HepG2 (cell line): ENCODE measurements around the gene DOCK1. TPM values are rescaled to one million over a fixed set of nuclear protein-coding genes. Genes with fewer than 3 reads are reported as not detected.

Experiments used
- FLYWCH1 ChIP-seq: sonication (generic); formaldehyde crosslinking; IDR thresholded peaks from 2 replicates; pipeline ENCODE4 v1.8.1; 2023; ENCODE audit warnings: mild to moderate bottlenecking, missing genetic modification reagents
- GZF1 ChIP-seq: sonication (generic); formaldehyde crosslinking; IDR thresholded peaks from 2 replicates; pipeline ENCODE4 v1.5.1; 2020; ENCODE audit warnings: mild to moderate bottlenecking, missing genetic modification reagents
- MEIS1 ChIP-seq: sonication (generic); formaldehyde crosslinking; IDR thresholded peaks from 2 replicates; pipeline ENCODE4 v1.9.0; 2021; ENCODE audit warnings: mild to moderate bottlenecking, missing genetic modification reagents, moderate library complexity, borderline replicate concordance
- SP140L ChIP-seq: sonication (generic); formaldehyde crosslinking; IDR thresholded peaks from 2 replicates; pipeline ENCODE4 v1.4.0; 2020; ENCODE audit warnings: missing genetic modification reagents, borderline replicate concordance
- ZNF282 ChIP-seq: fragments of 450-650 bp; IDR thresholded peaks from 2 replicates; pipeline ENCODE4 v1.6.1; 2018; ENCODE audit not compliant: partially characterized antibody
- ZNF503 ChIP-seq: sonication (generic); formaldehyde crosslinking; IDR thresholded peaks from 2 replicates; pipeline ENCODE4 v1.4.0; 2020; ENCODE audit warnings: missing genetic modification reagents
- polyA plus RNA-seq, 8 experiments: library from polyadenylated mRNA; depleted of rRNA in 3 of 8; stranded (reverse) in 7 of 8; unstranded in 1 of 8; fragments of >200 nt; fragmentation: Illumina TruSeq in 4 of 8; extraction: Trizol in 4 of 8; gene quantifications; 2 replicates each; pipeline versions ENCODE4 v1.2.1 to v1.2.3, GENCODE V29; 2011 to 2016; ENCODE audit warnings: low read depth in 4 of 8, missing spikeins in 1 of 8, mixed read lengths in 1 of 8; ENCODE audit not compliant: insufficient read depth in 1 of 8
- total RNA-seq, 5 experiments: library from RNA; depleted of rRNA; stranded (reverse); fragments of >200 nt; fragmentation: Illumina TruSeq; extraction: Trizol; gene quantifications; 2 replicates each; pipeline ENCODE4 v1.2.3, GENCODE V29; 2016; ENCODE audit warnings: low read depth in 1 of 5
- TF ChIP-seq, protein P1 (sequence below): sonication (generic); formaldehyde crosslinking; IDR thresholded peaks from 2 replicates; pipeline ENCODE4 v1.9.0; 2021; ENCODE audit warnings: mild to moderate bottlenecking, missing genetic modification reagents

Gene DOCK1
- total and polyA plus RNA-seq, 2 of the 13 experiments (the other 11 are each of a cell fraction or from before 2014, with no cell fraction given), result 8.3 to 25.5 TPM

DNA sequence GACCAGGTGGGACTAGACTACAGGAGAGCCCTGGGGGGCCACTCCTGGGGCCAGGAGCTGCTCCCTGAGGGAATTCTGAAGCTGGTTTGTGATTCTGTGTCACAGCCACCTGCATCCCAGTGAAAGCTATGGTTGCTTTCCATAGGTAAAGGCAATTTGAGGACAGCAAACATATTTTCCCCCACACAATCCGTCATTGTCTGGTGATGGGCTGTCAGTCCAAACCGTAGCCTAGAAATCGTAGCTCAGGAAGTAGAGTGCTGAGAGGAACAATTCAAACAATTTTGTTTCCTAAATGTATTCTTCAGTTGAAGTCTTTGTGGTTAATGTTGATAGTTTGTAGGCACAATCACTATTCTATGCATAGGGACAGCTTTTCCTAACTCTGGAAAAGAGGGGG lies 397.1 kb downstream of the DOCK1 start (continued):
- TF ChIP-seq MEIS1 (CRISPR knock-in tag) (no peak), ZNF282 (no peak), SP140L (no peak), ZNF503 (CRISPR knock-in tag) (no peak), FLYWCH1 (CRISPR knock-in tag) (no peak), GZF1 (no peak)
- TF ChIP-seq, protein P1, sequence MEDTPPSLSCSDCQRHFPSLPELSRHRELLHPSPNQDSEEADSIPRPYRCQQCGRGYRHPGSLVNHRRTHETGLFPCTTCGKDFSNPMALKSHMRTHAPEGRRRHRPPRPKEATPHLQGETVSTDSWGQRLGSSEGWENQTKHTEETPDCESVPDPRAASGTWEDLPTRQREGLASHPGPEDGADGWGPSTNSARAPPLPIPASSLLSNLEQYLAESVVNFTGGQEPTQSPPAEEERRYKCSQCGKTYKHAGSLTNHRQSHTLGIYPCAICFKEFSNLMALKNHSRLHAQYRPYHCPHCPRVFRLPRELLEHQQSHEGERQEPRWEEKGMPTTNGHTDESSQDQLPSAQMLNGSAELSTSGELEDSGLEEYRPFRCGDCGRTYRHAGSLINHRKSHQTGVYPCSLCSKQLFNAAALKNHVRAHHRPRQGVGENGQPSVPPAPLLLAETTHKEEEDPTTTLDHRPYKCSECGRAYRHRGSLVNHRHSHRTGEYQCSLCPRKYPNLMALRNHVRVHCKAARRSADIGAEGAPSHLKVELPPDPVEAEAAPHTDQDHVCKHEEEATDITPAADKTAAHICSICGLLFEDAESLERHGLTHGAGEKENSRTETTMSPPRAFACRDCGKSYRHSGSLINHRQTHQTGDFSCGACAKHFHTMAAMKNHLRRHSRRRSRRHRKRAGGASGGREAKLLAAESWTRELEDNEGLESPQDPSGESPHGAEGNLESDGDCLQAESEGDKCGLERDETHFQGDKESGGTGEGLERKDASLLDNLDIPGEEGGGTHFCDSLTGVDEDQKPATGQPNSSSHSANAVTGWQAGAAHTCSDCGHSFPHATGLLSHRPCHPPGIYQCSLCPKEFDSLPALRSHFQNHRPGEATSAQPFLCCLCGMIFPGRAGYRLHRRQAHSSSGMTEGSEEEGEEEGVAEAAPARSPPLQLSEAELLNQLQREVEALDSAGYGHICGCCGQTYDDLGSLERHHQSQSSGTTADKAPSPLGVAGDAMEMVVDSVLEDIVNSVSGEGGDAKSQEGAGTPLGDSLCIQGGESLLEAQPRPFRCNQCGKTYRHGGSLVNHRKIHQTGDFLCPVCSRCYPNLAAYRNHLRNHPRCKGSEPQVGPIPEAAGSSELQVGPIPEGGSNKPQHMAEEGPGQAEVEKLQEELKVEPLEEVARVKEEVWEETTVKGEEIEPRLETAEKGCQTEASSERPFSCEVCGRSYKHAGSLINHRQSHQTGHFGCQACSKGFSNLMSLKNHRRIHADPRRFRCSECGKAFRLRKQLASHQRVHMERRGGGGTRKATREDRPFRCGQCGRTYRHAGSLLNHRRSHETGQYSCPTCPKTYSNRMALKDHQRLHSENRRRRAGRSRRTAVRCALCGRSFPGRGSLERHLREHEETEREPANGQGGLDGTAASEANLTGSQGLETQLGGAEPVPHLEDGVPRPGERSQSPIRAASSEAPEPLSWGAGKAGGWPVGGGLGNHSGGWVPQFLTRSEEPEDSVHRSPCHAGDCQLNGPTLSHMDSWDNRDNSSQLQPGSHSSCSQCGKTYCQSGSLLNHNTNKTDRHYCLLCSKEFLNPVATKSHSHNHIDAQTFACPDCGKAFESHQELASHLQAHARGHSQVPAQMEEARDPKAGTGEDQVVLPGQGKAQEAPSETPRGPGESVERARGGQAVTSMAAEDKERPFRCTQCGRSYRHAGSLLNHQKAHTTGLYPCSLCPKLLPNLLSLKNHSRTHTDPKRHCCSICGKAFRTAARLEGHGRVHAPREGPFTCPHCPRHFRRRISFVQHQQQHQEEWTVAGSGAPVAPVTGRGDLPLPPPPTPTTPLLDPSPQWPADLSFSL (CRISPR knock-in tag), result 0 out of 2 replicates have a peak, but pooled peaks have one; percentile 54
